NCI-H2196 (cell line): ENCODE results near the gene ACSS1.

Source experiments
- DNase-seq: peaks from one replicate; lab custom pipeline; 2025; ENCODE audit not compliant: unreplicated experiment; lab: John Stamatoyannopoulos, UW

ACSS1 gene

GRCh38 chr20:24995741-24996448, 62.0 kb downstream of the ACSS1 start:
- DNase-seq: no peak

- peak; percentile 76 for DNase-seq
Observed at GRCh38 chr20:24994470-24995368, 63.2 kb downstream of the ACSS1 start.

- DNase-seq: no peak
Observed at GRCh38 chr20:24994186-24994465, 63.8 kb downstream of the ACSS1 start.

- DNase-seq: peak; percentile 53
Observed at GRCh38 chr20:24993337-24994185, 64.4 kb downstream of the ACSS1 start.

- DNase-seq: peak; percentile 96
Observed at GRCh38 chr20:24992487-24993205, 65.3 kb downstream of the ACSS1 start, which contains the start of gene APMAP. Gene APMAP, minus strand, starts transcription at chr20:24992751. Its CDS starts 63 bp downstream, at chr20:24992688.

- DNase-seq: no peak
Observed at GRCh38 chr20:24991897-24992486, 65.9 kb downstream of the ACSS1 start.

- DNase-seq: no peak
Observed at GRCh38 chr20:24990810-24991252, 67.1 kb downstream of the ACSS1 start.

GRCh38 chr20:24989162-24989561, 68.8 kb downstream of the ACSS1 start:
- no peak for DNase-seq

GRCh38 chr20:24987873-24988835, 69.8 kb downstream of the ACSS1 start:
- DNase-seq: no peak

GRCh38 chr20:24987244-24987643, 70.7 kb downstream of the ACSS1 start:
- no peak for DNase-seq

- peak; percentile 83 for DNase-seq
Observed at GRCh38 chr20:24986436-24987015, 71.4 kb downstream of the ACSS1 start.

- no peak for DNase-seq
Observed at GRCh38 chr20:24985802-24986201, 72.1 kb downstream of the ACSS1 start.

GRCh38 chr20:24984961-24985640, 72.8 kb downstream of the ACSS1 start:
- no peak for DNase-seq

GRCh38 chr20:24983896-24984295, 74.0 kb downstream of the ACSS1 start:
- DNase-seq: no peak

- no peak for DNase-seq
Observed at GRCh38 chr20:24981790-24982189, 76.1 kb downstream of the ACSS1 start.

GRCh38 chr20:24981282-24981681, 76.7 kb downstream of the ACSS1 start:
- DNase-seq: no peak

GRCh38 chr20:24980291-24981053, 77.5 kb downstream of the ACSS1 start:
- DNase-seq: no peak
